Stimulated activated CD8-positive, alpha-beta memory T cell treated with anti-CD3 and anti-CD28 coated beads, Interleukin-2, amount 100 ng/mL, for 1 hour (primary cell): ENCODE measurements around the gene HOXB3.
A peak's percentile ranks its signal among the peaks of the same experiment; 100 is the strongest.
"Not testable (repeated sequence)": the region's sequence is repeated elsewhere in the genome, so short reads cannot be mapped to it uniquely, and the experiment has no call there.

Experiments
- DNase-seq, 2 donors: peaks; one replicate each; pipeline ENCODE4 v3.0.0-alpha.2; 2020; ENCODE audit warnings: low read depth in 2 of 2

Gene HOXB3

DNA sequence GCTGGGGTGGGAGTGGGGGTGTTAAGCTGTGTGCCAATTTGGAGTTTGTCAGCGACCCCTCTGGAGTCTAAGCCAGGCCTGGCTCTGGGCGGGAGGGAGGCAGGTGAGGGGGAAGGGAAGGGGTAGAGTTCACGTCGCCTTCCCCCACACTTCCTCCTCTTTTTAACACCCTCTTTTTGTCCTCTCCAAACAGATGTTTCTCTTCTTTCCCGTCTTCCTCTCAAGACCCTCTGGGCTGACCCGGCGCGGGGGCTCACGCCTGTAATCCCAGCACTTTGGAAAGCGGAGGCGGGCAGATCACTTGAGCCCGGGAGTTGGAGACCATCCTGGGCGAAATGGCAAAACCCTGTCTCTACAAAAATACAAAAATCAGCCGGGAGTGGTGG lies 62.5 kb downstream of the HOXB3 start:
- no peak for DNase-seq

DNA sequence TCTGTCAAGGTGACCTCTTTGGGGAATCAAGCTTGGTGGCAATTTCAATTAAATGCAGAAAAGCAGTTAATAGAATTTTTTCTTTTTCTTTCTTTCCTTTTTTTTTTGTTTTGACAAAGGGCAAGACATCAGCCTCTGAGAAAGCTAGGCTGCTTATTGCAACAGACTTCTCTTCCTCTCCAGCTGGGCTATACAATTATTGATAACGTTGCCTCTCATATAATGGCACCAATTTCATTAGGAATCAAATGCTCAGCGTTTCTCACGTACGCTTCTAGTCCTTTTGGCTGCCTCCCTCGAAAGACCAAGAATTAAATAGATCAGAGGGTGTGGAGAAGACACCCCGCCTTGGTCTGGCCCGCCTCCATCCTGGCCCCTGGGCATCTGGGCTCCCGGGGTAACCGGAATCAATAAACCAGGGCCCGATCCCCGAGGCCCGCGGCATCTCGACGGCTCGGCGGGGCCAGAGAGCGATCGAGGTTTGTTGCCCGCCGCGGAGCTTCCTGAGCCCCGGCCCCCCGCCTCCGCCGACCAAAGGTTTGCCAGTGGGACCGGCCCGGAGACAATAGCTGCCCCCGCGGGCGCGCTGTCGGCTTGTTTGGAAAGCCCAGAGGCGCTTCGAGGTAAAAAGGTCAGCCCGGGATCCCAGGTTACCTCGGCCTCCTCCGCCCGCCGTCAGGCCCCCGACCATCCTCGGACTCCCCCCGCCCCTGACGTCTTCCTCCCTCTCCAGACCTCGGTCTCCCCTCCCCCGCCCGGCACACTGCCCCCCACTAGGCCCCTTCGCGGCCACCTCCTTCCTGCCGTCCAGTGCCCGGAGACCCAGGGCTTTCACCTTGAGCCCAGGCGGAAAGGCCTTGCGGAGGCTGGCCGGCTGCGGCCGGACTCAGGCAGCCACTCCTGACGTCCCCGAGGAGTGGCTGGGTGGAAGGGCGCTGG lies 63.2 kb downstream of the HOXB3 start:
- no peak for DNase-seq

DNA sequence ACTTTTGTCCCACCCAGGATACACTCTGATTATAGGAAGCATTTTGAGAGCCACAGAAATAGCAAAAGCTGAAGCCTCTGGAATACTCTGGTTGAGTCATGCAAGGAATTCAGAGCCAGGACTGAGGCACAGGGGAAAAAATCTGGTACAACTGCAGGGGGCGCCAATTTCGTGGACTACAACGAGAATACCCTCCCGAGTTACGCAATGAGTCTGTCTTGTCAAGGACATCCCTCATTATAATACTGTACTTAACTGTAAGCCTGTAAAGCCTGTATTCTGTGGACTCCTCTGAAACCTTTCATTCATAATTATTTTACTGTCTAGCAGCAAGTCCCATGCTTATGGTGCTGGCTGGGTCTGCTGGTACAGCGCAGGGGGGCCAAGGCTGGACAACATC lies 67.0 kb downstream of the HOXB3 start:
- no peak for DNase-seq

DNA sequence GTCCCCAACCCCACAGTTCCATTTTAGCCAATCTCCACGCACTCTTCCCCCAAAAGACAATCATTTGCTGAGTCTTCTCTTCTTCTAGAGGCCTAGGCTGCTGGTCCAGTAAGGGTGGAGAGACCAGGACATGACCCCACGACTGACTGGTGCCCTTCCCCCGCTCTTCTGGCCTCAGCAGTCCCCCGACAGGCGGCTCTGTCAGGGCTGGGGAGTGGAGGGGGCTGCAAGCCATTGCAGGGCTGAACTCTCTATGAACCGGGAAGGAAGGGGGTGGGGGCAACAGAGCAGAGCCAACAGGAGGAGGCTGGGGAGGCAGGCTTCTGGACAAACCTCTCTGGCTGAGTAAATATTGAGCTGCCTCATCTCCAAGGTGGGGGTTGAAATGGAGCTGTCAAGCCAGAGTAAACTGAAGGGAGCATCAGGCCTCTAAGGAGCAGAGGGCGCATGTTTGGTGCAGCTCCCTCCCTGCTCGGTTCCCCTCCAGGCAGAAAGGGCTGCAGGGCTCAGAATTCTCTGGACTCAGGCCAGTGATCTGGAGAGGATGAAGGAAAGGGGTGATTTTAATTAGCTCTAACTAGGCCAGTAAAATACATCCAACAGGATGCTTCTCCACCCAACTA lies 67.9 kb downstream of the HOXB3 start:
- no peak for DNase-seq

DNA sequence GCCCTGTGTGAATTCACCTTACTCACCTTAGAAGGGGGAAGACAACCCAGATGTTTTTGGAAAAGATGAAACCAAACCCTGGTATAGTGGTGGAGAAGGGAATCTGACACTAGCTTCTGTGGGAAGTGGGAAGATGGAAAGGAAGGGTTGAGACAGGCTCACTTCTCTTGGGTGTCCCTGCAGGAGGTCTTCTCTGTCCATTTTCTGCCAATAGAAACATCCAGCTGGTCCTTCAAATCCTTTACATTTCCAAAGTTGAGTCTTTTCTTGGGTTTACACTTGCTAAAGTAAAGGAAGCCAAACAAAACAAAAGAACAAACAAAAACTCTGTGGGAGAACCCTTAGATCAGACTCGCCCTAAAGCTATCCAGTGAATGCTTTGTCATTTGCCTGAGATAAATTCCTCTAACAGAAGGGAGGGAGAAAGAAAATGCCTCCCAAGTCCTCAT lies 69.4 kb downstream of the HOXB3 start:
- DNase-seq: no peak

DNA sequence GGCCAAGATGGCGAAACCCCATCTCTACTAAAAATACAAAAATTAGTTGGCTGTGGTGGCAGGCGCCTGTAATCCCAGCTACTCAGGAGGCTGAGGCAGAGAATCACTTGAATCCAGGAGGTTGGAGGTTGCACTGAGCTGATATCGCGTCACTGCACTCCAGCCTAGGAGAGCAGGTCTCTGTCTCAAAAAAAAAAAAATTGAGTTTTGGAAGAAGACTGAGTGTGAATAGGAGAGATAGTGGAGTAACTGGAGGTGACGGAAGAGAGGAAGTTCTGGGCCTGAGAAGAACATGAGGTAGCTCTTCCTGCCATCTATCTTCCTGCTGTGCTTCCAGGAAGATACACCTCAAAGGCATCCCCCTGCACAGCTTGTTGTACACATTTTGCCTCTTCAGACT lies 70.6 kb downstream of the HOXB3 start:
- DNase-seq: no peak

DNA sequence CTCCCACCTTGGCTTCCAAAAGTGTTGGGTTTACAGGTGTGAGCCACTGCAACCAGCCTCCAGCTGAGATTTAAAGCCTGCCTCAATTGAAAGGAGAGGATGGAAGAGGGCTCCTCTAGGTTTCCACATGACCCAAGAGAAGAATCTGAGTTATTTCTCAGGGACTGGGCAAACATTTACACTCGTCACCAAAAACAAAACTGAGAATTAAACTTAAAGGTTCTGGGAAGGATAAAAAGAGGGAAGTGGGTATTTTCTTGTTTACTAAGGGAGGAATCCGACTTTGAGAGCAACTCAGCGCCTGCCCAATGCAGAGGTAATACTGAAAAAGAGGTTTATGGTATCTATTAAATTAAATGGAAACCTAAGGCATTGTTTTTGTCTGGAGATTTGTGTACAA lies 72.6 kb downstream of the HOXB3 start:
- DNase-seq: no peak

DNA sequence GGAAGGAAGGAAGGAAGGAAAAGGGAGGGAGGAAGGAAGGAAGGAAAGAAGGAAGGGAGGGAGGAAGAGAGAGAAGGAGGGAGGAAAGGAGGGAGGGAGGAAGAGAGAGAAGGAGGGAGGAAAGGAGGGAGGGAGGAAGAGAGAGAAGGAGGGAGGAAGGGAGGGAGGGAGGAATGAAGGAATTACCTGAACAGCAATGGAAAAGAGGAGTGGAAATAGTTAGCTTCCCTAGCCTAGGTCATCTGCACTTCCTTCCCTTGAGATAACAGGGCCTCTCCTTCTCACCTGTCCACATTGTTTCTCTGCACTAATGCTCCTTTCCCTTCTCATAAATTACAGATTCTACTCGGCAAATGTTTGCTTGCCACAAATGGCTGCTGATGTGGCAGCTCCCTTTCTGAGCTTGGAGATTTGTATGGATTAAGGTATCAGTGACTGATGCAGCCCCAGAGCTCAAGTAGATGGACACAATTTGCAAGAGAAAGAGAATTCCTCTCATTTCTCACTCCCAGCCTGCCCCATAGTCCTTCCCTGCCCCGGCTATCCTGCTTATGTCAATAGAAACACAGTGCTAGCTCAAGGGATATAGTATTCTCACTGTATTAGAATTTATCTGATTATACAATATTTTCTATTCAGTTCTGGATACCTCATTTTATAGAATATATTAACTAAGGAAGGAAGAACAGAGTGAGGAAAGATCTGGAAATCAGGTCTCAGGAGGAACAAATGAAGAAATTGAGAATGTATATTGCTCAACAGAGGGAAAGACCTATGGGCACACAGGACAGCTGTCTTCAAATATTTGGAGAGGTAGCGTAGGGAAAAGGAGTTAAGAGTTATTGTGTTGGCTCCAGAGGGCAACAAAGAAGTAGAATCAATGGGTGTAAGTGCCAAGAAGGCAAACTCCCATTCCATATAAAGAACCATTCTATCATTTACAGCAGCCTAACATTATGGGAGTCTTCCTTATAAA lies 73.8 kb downstream of the HOXB3 start:
- no peak for DNase-seq

DNA sequence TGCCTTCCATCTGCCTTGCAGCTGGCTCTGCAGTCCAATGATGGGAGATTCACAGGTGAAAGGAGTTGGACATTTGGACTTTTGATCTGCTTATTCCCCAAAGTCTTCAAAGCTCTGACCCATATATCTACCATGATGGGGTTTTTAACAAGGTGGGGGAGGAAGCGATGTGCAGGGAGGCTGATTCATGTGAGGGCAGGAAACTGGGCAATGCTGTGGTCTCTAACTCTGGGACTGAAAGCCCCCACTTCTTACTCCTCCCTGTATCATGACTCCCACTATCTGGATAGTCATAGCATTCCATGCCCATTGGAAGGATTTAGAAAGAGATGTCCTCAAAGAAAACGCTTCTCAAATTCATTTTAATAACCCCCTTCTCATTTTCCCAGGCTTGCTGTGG lies 75.6 kb downstream of the HOXB3 start:
- no peak for DNase-seq

DNA sequence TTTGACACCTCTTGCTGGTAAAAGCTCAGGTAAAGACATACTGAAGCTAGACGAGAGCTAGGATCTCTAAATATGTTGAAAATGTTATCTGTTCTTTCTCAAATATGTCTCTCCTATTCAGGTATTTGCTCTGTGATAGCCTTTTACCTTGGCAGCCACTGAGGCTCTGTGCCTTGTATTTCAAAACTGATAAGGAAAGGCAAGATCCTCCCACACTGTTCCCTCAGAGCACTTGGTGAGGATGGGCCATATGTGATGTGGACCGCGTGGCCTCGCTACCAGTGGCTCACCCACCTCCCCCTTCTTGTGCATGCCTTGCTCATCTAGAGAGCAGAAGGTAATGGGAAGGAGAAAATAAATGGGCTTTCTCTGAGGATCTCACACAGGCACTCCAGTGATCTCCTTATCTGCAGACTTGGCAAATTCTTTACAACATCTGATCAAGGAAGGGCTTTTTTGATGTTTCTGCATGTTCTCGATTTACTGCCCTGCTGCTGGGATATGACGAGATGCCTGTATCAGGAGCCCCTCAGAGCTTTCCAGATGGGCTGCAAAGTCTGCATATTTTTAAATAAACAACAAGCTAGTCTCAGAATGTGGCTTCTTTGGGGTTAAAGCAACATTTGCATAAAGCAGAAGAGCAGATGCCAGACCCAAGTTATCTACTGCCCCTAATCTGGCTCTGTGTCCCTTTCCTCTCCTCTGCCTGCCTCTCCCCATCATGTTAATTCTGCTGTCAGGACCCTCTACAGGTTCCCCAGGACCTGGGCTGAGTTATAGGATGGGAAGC lies 76.2 kb downstream of the HOXB3 start:
- no peak for DNase-seq

DNA sequence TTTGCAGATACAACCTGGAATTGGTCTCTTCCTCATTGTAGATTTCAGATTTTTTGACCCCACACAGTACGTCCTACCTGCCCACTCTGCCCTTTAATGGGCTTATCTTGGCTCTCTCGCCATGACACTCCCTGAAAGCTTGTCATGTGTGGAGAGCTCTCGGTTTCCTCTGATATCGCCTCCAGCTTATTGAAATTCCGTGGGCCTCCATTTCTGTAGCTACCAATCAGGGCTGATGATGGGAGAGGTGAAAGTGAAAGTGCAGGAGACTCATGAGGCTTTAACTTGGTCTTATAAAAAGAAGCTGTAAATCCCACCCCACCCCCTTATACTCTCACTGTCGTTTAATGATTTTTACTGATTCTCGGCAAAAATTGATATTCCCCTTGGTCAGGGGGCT lies 76.9 kb downstream of the HOXB3 start:
- no peak for DNase-seq

DNA sequence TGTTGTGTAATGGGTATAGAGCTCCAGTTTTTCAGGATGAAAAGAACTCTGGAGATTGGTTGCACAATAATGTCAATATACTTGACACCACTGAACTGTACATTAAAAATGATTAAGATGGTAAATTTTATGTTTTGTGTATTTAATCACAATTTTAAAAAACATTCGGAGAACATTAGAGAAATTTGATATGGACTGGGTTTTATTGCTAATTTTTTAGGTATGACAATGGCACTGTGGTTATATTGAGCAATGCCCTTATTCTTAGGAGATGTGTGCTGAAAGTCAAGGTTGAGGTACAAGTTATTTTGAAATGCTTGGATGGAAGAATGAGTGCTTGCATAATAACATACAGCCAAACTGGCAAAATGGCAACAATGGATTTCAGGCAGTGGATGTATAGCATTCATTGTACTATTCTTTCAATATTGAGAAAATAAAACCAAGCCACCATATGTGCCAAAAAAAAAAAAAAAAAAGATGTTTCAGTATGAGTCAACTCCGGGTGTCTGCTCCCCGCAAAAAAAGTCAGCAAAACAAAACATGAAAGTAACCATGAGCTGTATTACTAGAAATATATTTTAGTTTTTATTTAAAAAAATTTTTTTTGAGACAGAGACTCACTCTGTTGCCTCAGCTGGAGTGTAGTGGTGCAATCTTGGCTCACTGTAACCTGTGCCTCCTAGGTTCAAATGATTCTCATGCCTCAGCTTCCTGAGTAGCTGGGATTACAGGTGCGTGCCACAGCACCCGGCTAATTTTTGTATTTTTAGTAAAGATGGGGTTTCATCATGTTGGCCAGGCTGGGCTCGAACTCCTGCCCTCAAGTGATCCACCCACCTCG lies 79.1 kb downstream of the HOXB3 start:
- no peak for DNase-seq

DNA sequence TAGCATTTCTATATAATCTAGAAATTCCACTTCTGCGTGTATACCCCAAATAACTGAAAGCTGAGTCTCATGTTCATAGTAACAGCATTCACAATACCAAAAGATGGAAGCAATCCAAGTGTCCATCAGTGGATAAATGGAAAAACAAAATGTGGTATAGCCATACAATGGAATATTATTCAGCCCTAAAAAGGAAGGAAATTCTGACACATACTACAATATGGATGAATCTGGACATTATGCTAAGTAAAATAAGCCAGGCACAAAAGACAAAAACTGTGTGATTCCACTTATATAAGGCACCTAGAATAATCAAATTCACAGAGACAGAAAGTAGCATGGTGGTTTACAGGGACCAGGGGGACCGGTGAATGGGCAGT lies 79.7 kb downstream of the HOXB3 start:
- DNase-seq: no peak

DNA sequence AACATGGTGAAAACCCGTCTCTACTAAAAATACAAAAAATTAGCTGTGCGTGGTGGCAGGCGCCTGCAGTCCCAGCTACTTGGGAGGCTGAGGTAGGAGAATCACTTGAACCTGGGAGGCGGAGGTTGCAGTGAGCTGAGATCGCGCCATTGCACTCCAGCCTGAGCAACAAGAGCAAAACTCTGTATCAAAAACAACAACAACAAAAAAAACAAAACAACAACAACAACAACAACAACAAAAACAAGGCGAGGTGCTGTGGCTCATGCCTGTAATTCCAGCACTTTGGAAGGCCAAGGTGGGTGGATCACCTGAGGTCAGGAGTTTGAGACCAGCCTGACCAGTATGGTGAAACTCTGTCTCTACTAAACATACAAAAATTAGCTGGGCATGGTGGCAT lies 80.3 kb downstream of the HOXB3 start:
- not testable (repeated sequence) for DNase-seq

DNA sequence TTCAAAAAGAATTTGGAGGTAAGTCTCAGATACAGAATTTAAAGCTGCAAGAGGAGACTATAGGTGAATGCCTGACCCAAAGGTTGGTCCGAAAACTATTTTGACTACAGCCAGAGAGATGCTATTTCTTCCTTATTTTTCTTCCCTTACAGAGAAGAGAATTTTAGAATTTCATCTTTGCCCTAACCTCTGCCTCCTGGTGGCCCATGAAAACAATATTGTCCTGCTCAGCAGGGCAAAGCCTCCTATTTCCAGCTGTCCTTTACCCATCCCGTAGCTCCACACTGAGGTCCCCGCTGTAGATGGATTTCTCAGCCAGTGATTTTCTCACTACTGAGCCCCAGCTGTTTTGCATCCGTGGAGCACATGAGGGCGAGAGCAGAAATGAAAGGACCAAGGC lies 83.8 kb downstream of the HOXB3 start:
- no peak for DNase-seq

DNA sequence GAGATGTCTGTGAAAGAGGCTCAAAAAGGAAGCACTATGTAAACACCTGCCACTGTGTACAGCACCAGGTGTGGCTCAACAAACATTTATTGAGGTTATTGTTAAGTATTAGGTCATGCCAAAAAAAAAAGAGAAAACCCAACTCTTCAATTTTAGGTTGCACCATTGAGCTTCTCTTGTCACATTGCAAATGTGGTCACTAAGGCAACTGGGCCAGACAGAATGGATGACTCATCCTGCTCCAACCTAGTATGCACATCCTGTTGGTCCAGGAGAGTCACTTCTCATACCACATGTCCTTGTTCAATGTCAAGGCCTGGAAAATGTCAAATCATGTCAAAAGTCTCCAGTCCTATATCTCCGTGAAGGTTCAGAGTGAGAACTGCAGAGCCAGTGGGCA lies 84.3 kb downstream of the HOXB3 start:
- DNase-seq: peak in 1 of 2 donors; percentile 20

DNA sequence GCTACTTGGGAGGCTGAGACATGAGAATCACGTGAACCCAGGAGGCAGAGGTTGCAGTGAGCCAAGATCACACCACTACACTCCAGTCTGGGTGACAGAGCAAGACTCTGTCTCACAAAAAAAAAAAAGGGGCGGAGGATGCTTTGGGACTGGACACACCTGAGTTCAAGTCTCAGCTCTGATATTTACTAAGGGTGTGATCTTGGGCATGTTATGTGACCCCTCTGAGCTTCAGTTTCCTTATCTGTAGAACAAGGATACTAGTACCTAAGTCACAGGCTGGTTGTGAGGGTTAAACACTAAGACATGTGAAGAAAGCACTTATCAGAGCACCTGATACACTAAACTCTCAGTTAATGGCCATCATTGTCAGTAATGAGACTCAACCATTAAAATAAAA lies 85.1 kb downstream of the HOXB3 start:
- DNase-seq: no peak

DNA sequence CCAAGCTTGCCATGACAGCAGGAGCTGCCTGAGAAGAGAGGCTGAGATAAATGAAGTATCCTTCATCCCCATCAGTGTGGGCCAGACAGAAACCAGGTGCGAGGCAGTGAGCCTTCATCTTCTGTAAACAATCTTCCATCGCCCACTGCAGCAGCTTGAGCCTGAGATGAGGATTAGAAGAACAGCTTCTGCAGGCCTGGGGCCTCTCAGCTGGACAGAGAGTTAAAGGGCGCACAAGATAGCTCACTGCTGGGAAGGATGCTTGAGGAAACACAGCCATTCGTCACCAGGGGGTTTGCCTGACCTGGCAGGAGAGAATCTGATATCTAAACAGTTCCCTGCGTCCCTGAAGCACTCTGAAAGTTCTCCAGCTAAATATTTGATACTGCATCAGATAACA lies 86.3 kb downstream of the HOXB3 start:
- DNase-seq: no peak

DNA sequence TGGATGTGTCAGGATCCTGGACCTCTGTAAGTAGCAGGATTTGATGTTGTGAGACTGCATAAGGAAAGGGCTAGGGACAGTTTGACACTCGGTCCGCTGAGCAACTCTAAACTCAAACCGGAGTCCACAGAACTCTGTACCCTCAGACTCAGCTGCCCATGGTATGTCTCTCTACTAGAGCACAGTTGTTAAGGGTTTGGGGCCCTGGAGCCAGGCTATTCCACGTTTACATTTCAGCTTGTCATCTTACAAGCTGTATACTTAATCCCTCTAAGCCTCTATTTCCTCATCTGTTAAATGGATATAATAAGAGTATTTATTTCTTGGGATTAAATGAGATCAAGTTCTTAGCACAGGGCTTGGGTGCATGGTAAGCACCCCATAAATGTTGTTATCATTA lies 87.1 kb downstream of the HOXB3 start:
- no peak for DNase-seq

DNA sequence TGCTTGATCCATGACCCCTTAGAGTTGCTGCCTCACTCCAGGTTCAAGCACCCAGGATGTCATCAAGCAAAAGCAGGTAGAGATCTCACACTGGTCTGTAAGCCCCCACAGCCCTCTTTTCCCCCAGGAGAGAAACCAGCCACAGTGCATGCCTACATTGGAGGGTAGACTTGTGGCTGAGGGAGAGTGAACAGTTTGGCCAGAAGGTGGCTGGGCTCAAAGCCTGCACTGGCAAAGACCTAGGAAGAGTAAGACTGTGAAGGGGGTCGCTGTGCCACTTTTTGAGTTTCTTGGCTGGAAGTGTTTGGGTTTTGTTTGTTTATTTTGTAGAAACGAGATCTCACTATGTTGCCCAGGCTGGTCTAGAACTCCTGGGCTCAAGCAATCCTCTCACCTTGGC lies 87.7 kb downstream of the HOXB3 start:
- no peak for DNase-seq
